T-helper 17 cell (primary cell): Measurements from ENCODE around the gene IFT122. TPM values are rescaled to one million over a fixed set of nuclear protein-coding genes. Genes with fewer than 3 reads are reported as not detected.
"Not testable (repeated sequence)": the region's sequence is repeated elsewhere in the genome, so short reads cannot be mapped to it uniquely, and the experiment has no call there.

Experiments
- ATAC-seq: fragments of 150-1000 bp; cut with Tn5 transposase; 2 replicates; pipeline ENCODE4 v1.10.0; 2021; ENCODE audit warnings: mild to moderate bottlenecking, moderate library complexity
- DNase-seq, 3 donors: peaks; one replicate each; pipeline versions ENCODE4 v3.0.0 to v3.0.0-alpha.2; 2020 to 2021
- H3K9me3 ChIP-seq: one replicate; pipeline ENCODE4 v1.7.0; 2013; ENCODE audit warnings: low read length, mild to moderate bottlenecking; ENCODE audit not compliant: control insufficient read depth, poor library complexity, severe bottlenecking
- H3K27ac Mint-ChIP-seq: one replicate; pipeline ENCODE4 v1.8.0; 2022; ENCODE audit warnings: mild to moderate bottlenecking, moderate library complexity, mixed read lengths
- H3K27me3 Mint-ChIP-seq: one replicate; pipeline ENCODE4 v1.8.0; 2022; ENCODE audit warnings: mixed read lengths
- H3K36me3 Mint-ChIP-seq: one replicate; pipeline ENCODE4 v1.8.0; 2022; ENCODE audit warnings: low read depth, mixed read lengths
- H3K4me1 Mint-ChIP-seq: one replicate; pipeline ENCODE4 v1.8.0; 2022; ENCODE audit warnings: mild to moderate bottlenecking, mixed read lengths
- H3K4me3 Mint-ChIP-seq: one replicate; pipeline ENCODE4 v1.8.0; 2022; ENCODE audit warnings: mild to moderate bottlenecking, moderate library complexity, mixed read lengths
- total RNA-seq, 4 donors: library from RNA in 2 of 4; stranded (reverse) in 2 of 4; gene quantifications; one replicate each; pipeline ENCODE4 v1.2.3 and lab custom pipeline; 2022 to 2026

Gene IFT122, protein sequence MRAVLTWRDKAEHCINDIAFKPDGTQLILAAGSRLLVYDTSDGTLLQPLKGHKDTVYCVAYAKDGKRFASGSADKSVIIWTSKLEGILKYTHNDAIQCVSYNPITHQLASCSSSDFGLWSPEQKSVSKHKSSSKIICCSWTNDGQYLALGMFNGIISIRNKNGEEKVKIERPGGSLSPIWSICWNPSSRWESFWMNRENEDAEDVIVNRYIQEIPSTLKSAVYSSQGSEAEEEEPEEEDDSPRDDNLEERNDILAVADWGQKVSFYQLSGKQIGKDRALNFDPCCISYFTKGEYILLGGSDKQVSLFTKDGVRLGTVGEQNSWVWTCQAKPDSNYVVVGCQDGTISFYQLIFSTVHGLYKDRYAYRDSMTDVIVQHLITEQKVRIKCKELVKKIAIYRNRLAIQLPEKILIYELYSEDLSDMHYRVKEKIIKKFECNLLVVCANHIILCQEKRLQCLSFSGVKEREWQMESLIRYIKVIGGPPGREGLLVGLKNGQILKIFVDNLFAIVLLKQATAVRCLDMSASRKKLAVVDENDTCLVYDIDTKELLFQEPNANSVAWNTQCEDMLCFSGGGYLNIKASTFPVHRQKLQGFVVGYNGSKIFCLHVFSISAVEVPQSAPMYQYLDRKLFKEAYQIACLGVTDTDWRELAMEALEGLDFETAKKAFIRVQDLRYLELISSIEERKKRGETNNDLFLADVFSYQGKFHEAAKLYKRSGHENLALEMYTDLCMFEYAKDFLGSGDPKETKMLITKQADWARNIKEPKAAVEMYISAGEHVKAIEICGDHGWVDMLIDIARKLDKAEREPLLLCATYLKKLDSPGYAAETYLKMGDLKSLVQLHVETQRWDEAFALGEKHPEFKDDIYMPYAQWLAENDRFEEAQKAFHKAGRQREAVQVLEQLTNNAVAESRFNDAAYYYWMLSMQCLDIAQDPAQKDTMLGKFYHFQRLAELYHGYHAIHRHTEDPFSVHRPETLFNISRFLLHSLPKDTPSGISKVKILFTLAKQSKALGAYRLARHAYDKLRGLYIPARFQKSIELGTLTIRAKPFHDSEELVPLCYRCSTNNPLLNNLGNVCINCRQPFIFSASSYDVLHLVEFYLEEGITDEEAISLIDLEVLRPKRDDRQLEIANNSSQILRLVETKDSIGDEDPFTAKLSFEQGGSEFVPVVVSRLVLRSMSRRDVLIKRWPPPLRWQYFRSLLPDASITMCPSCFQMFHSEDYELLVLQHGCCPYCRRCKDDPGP
- total RNA-seq (10 to 100 TPM; 20.1 to 22.8 TPM), total RNA-seq (lab: John Stamatoyannopoulos, UW) (24.6 to 27.8 reads per million in 2 donors)

- H3K27ac Mint-ChIP-seq: peak within 1 kb of the TSS; percentile 95
- H3K36me3 Mint-ChIP-seq: no peaks in the 10 kb centered on the region
- H3K9me3 ChIP-seq: no peaks in the 10 kb centered on the region
- no peaks in the 10 kb centered on the region for H3K27me3 Mint-ChIP-seq
- peaks cover 54% of the 10 kb centered on the region for H3K4me1 Mint-ChIP-seq
- ATAC-seq (peak; percentile 89), DNase-seq (peak; percentile 95 to 98 (median 98))
- H3K4me3 Mint-ChIP-seq: peak within 1 kb of the TSS; percentile 93
Measured at GRCh38 chr3:129439817-129440617, at the start of gene IFT122, which contains the start of gene MBD4. Gene IFT122 (plus strand): TSS chr3:129440224. CDS start chr3:129440331, 107 bp downstream. Gene MBD4 (minus strand): TSS chr3:129439948. CDS start chr3:129439833, 115 bp downstream.

DNA sequence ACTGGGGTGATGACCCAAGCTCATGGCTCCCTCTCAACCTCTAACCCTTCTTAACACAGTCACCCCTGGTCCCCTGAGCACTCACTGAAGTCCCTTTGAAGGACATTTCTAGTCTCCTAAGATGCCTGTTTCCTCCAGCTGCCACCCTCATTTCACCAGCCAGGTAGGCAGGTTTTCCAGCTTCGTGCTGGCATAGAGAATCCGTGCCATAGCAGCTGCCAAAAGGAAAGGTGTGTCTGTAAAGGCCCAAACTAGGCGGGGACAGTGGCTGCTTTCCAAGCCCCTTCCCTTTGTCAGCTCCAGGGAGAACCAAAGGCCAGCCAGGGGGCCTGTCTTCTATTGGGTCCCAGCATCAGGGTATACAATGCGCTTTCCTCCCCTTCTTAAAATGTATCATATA lies 48.4 kb upstream of the IFT122 start:
- peaks cover 14% of the 10 kb centered on the region for H3K4me1 Mint-ChIP-seq
- not testable (repeated sequence) for H3K27ac Mint-ChIP-seq, H3K27me3 Mint-ChIP-seq, H3K9me3 ChIP-seq, H3K36me3 Mint-ChIP-seq, DNase-seq, H3K4me3 Mint-ChIP-seq, ATAC-seq

GRCh38 chr3:129392106-129392887 lies 47.7 kb upstream of the IFT122 start:
- H3K27ac Mint-ChIP-seq, ATAC-seq, DNase-seq, H3K36me3 Mint-ChIP-seq, H3K4me3 Mint-ChIP-seq, H3K9me3 ChIP-seq, H3K27me3 Mint-ChIP-seq: not testable (repeated sequence)
- H3K4me1 Mint-ChIP-seq: peaks cover 18% of the 10 kb centered on the region

GRCh38 chr3:129393271-129393670 lies 46.8 kb upstream of the IFT122 start:
- no peaks in the 10 kb centered on the region for H3K9me3 ChIP-seq
- DNase-seq: no peak
- H3K4me1 Mint-ChIP-seq: peaks cover 25% of the 10 kb centered on the region
- H3K4me3 Mint-ChIP-seq: no peak overlapping the region
- peaks cover 9% of the 10 kb centered on the region for H3K36me3 Mint-ChIP-seq
- H3K27me3 Mint-ChIP-seq: no peaks in the 10 kb centered on the region
- H3K27ac Mint-ChIP-seq: no peak overlapping the region
- ATAC-seq: no peak

DNA sequence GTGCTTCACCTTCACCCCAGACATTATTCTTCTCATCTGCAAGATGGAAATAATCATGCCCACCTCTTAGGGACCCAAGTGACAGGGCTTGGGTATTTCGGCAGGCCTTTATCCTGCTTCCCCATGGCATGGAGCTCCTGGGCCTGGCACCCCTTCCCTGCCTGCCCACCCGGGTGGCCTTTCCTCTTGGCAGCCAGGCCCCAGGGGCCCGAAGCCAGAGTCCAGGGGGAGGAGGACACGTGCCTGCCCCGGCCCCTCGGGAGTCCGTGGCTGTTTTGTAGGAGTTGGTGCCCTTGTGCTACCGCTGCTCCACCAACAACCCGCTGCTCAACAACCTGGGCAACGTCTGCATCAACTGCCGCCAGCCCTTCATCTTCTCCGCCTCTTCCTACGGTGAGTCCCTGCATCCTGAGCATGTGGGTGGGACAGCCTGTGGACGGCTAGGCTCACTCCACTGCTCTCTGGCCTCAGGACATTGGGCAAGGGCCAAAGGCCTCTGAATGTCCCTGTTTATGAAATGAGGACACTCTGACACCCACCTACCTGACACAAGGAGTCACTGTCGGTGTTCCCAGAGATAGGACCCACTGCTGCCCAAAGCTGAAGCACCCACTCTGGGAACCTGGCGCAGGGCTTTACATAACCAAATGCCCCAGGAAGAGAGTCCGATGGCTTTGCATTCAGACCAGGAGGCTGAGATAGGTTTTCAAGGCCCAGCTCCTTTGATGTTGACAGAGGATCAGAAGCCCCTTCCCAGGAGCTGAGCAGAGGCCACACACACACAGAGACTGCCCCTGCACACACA lies 46.1 kb upstream of the IFT122 start:
- H3K4me3 Mint-ChIP-seq, H3K27me3 Mint-ChIP-seq, DNase-seq, H3K27ac Mint-ChIP-seq, H3K9me3 ChIP-seq, H3K36me3 Mint-ChIP-seq, ATAC-seq: not testable (repeated sequence)
- H3K4me1 Mint-ChIP-seq: peaks cover 32% of the 10 kb centered on the region

- DNase-seq: no peak
- Mint-ChIP-seq H3K27me3 (no peaks in the 10 kb centered on the region), H3K4me1 (peaks cover 33% of the 10 kb centered on the region), H3K27ac (peak overlapping the region; percentile 99), H3K36me3 (peaks cover 6% of the 10 kb centered on the region), H3K4me3 (peak overlapping the region; percentile 98)
- H3K9me3 ChIP-seq: no peaks in the 10 kb centered on the region
- ATAC-seq: peak; percentile 51
Measured at GRCh38 chr3:129398803-129399144, 41.2 kb upstream of the IFT122 start.

DNA sequence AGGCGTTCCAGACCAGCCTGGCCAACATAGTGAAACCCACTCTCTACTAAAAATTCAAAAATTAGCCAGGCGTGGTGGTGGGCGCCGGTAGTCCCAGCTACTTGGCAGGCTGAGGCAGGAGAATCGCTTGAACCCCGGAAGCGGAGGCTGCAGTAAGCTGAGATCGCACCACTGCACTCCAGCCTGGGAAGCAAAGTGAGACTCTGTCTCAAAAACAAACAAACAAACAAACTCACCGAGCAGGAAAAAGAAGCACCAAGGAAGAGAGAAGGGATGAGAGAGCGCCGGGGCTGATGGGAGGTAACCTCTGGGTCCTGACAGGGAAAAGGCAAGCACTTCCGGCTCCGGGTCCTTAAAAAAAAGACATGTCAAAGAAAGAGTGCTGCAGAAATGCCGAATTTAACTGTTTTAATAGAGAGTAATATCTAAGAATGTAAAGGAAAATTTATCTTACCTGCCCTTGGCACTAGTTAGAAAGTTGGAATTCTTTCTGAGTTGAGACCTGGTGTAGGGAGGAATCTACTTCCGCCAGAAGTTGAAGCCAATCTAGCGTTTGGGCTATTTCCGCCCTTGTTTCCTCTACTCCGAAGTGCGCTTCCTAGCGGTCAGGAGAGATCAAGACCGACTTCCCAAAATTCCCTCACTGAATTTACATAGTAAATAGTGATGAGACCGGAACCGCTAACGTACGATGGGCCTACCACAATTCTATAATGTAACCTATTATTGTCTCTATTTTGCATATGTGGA lies 40.7 kb upstream of the IFT122 start:
- DNase-seq (peak; percentile 54 to 62 (median 57)), ATAC-seq (peak; percentile 88)
- Mint-ChIP-seq H3K27ac (peak overlapping the region; percentile 99), H3K36me3 (peaks cover 4% of the 10 kb centered on the region), H3K4me1 (peaks cover 33% of the 10 kb centered on the region), H3K27me3 (no peaks in the 10 kb centered on the region), H3K4me3 (peak overlapping the region; percentile 98)
- no peaks in the 10 kb centered on the region for H3K9me3 ChIP-seq

DNA sequence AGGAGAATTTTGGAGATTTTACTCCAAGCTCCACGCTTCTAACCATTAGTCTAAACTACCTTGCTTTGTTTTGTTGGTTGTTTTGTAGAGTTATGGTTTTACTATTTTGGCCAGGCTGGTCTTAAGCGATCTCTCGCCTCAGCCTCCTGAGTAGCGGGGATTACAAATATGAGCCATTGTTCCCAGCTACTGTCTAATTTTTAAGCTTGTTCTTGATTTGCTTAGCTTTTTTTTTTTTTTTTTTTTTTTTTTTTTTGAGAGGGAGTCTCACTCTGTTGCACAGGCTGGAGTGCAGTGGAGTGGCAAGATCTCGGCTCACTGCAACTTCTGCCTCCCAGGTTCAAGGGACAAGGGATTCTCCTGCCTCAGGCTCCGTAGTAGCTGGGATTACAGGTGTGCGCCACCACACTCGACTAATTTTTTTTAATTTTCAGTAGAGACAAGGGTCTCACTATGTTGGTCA lies 40.1 kb upstream of the IFT122 start:
- peaks cover 2% of the 10 kb centered on the region for H3K36me3 Mint-ChIP-seq
- H3K4me1 Mint-ChIP-seq: peaks cover 29% of the 10 kb centered on the region
- H3K4me3 Mint-ChIP-seq: peak overlapping the region; percentile 98
- DNase-seq: no peak
- ATAC-seq: no peak
- H3K9me3 ChIP-seq: no peaks in the 10 kb centered on the region
- peak overlapping the region; percentile 99 for H3K27ac Mint-ChIP-seq
- no peaks in the 10 kb centered on the region for H3K27me3 Mint-ChIP-seq

GRCh38 chr3:129402210-129402609 lies 37.8 kb upstream of the IFT122 start:
- no peak overlapping the region for H3K4me3 Mint-ChIP-seq
- no peak overlapping the region for H3K27ac Mint-ChIP-seq
- no peaks in the 10 kb centered on the region for H3K36me3 Mint-ChIP-seq
- peaks cover 8% of the 10 kb centered on the region for H3K27me3 Mint-ChIP-seq
- H3K9me3 ChIP-seq: no peaks in the 10 kb centered on the region
- H3K4me1 Mint-ChIP-seq: peaks cover 15% of the 10 kb centered on the region
- ATAC-seq (no peak), DNase-seq (no peak)

DNA sequence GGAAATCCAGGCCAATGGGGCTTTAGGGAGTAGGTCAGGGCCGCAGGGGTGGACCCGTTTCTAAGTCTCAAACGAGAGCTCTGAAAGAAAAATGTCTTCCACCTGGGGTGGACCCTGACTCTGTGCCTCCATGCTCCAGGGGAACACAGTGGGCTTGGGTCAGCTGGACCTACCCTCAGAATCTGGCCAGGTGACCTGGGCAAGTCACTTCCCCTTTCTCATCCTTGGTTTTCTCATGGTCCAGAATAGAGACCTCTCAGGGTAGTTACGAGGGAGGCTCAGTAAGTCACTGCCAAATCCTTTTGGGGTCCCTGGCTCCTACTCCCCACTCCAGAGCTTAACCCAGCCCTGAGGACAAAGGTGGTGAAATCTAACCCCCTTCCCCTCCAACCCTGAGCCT lies 37.4 kb upstream of the IFT122 start:
- no peak for DNase-seq
- ATAC-seq: no peak
- H3K4me3 Mint-ChIP-seq: no peak overlapping the region
- no peaks in the 10 kb centered on the region for H3K36me3 Mint-ChIP-seq
- H3K9me3 ChIP-seq: no peaks in the 10 kb centered on the region
- no peak overlapping the region for H3K27ac Mint-ChIP-seq
- peaks cover 12% of the 10 kb centered on the region for H3K4me1 Mint-ChIP-seq
- H3K27me3 Mint-ChIP-seq: peaks cover 8% of the 10 kb centered on the region
